H1 (cell line): ENCODE measurements around the gene GDPD4. TPM values are rescaled to one million over a fixed set of nuclear protein-coding genes. Genes with fewer than 3 reads are reported as not detected.

Experiments
- CTCF ChIA-PET: fragments of 300-600 bp; sonication (Branson Sonifier 250); formaldehyde crosslinking; loops from one replicate; lab custom pipeline; 2021; ENCODE audit not compliant: partially characterized antibody; lab: Charles Lee
- POLR2A ChIA-PET: fragments of 300-600 bp; sonication (Branson Sonifier 250); formaldehyde crosslinking; loops from one replicate; lab custom pipeline; 2021; ENCODE audit warnings: inconsistent platforms; ENCODE audit not compliant: partially characterized antibody; lab: Charles Lee
- DNase-seq, 2 experiments: peaks; one replicate each; pipeline versions ENCODE4 v3.0.0 to v3.0.0-alpha.2; 2010 to 2022; ENCODE audit warnings: low spot score in 2 of 2, low read depth in 1 of 2, mixed read lengths in 1 of 2
- FAIRE-seq: peaks from 2 replicates; lab custom pipeline; 2011; peaks lifted over from hg19 to GRCh38; lab: Jason Lieb, UNC
- H2AFZ ChIP-seq: 2 replicates; pipeline ENCODE4 v1.8.1; 2012; ENCODE audit warnings: low read length, inconsistent platforms
- H2AK5ac ChIP-seq: 2 replicates; pipeline ENCODE4 v1.6.1; 2013; ENCODE audit warnings: low read depth, low read length
- H2BK120ac ChIP-seq: replicated peaks from 2 replicates; pipeline ENCODE3; 2013; ENCODE audit warnings: low read depth, low read length, inconsistent platforms
- H2BK12ac ChIP-seq: 2 replicates; pipeline ENCODE4 v1.6.1; 2013; ENCODE audit warnings: low read depth, low read length
- H2BK15ac ChIP-seq: 2 replicates; pipeline ENCODE4 v1.6.1; 2013; ENCODE audit warnings: low read length
- H2BK20ac ChIP-seq: 2 replicates; pipeline ENCODE4 v1.6.1; 2013; ENCODE audit warnings: low read length
- H2BK5ac ChIP-seq: 2 replicates; pipeline ENCODE4 v1.6.1; 2013; ENCODE audit warnings: low read depth, low read length
- H3K14ac ChIP-seq: 2 replicates; pipeline ENCODE4 v1.6.1; 2013; ENCODE audit warnings: inconsistent platforms; ENCODE audit not compliant: insufficient read length
- H3K18ac ChIP-seq: 2 replicates; pipeline ENCODE4 v1.6.1; 2013; ENCODE audit warnings: low read length; ENCODE audit errors: extremely low read depth
- H3K23ac ChIP-seq: 2 replicates; pipeline ENCODE4 v1.6.1; 2013; ENCODE audit warnings: inconsistent platforms; ENCODE audit not compliant: insufficient read length
- H3K23me2 ChIP-seq: 2 replicates; pipeline ENCODE4 v1.6.1; 2013; ENCODE audit warnings: low read depth, low read length
- H3K27ac ChIP-seq: 2 replicates; pipeline ENCODE4 v1.6.1; 2011; ENCODE audit warnings: low read depth, low read length, inconsistent platforms
- H3K27me3 ChIP-seq, 4 experiments: replicated peaks in 1 of 4; 1 replicate in 1 of 4; 2 replicates in 3 of 4; pipeline versions ENCODE4 v1.6.1 to v1.8.1; 2011 to 2013; ENCODE audit warnings: low read length in 3 of 4, mild to moderate bottlenecking in 3 of 4, inconsistent platforms in 2 of 4, mixed read lengths in 2 of 4, moderate library complexity in 1 of 4; ENCODE audit not compliant: control insufficient read depth in 3 of 4, insufficient read depth in 3 of 4; ENCODE audit errors: extremely low read depth in 1 of 4
- H3K36me3 ChIP-seq, 4 experiments: 2 replicates each; pipeline versions ENCODE4 v1.6.1 to v1.8.1; 2011 to 2013; ENCODE audit warnings: mild to moderate bottlenecking in 4 of 4, low read length in 3 of 4, moderate library complexity in 2 of 4, control low read depth in 1 of 4, inconsistent platforms in 1 of 4; ENCODE audit not compliant: insufficient read depth in 4 of 4, control insufficient read depth in 2 of 4
- H3K4ac ChIP-seq: replicated peaks from 2 replicates; pipeline ENCODE3; 2013; ENCODE audit warnings: low read length, low read depth, mixed read lengths, inconsistent platforms; ENCODE audit not compliant: insufficient read length
- H3K4me1 ChIP-seq, 4 experiments: replicated peaks in 1 of 4; 1 replicate in 1 of 4; 2 replicates in 3 of 4; pipeline versions ENCODE4 v1.6.1 to v1.8.1; 2011 to 2013; ENCODE audit warnings: low read length in 3 of 4, inconsistent platforms in 2 of 4, mixed read lengths in 1 of 4; ENCODE audit not compliant: insufficient read depth in 4 of 4, control insufficient read depth in 3 of 4
- H3K4me2 ChIP-seq, 2 experiments: 2 replicates each; pipeline versions ENCODE4 v1.6.1 to v1.8.1; 2011 to 2013; ENCODE audit warnings: low read depth in 2 of 2, low read length in 2 of 2, control low read depth in 1 of 2, inconsistent platforms in 1 of 2, mild to moderate bottlenecking in 1 of 2; ENCODE audit not compliant: insufficient read depth in 1 of 2
- H3K4me3 ChIP-seq, 4 experiments: fragments of 200-600, 300-600 bp in 1 of 4; sonication (generic), shearing (Covaris generic), sonication (Bioruptor Twin) in 1 of 4; 2 replicates each; pipeline versions ENCODE4 v1.5.1 to v1.8.1; 2011 to 2016; ENCODE audit warnings: low read length in 4 of 4, low read depth in 3 of 4, control low read depth in 2 of 4, inconsistent platforms in 2 of 4, mild to moderate bottlenecking in 2 of 4, mixed read lengths in 1 of 4, moderate library complexity in 1 of 4; ENCODE audit not compliant: insufficient read depth in 2 of 4; ENCODE audit errors: extremely low read depth in 1 of 4
- H3K56ac ChIP-seq: replicated peaks from 2 replicates; pipeline ENCODE3; 2013; ENCODE audit warnings: low read depth, mild to moderate bottlenecking, mixed read lengths, low read length, inconsistent platforms; ENCODE audit not compliant: insufficient read length
- H3K79me1 ChIP-seq: 2 replicates; pipeline ENCODE4 v1.6.1; 2013; ENCODE audit warnings: low read depth, low read length, control low read depth
- H3K79me2 ChIP-seq, 2 experiments: 2 replicates each; pipeline versions ENCODE4 v1.6.1 to v1.8.1; 2012 to 2013; ENCODE audit warnings: low read length in 2 of 2, mild to moderate bottlenecking in 2 of 2, inconsistent platforms in 1 of 2; ENCODE audit not compliant: insufficient read depth in 2 of 2, control insufficient read depth in 1 of 2
- H3K9ac ChIP-seq, 4 experiments: replicated peaks in 1 of 4; 1 replicate in 1 of 4; 2 replicates in 3 of 4; pipeline versions ENCODE4 v1.6.1 to v1.8.1; 2011 to 2013; ENCODE audit warnings: low read depth in 3 of 4, low read length in 3 of 4, control low read depth in 2 of 4, mild to moderate bottlenecking in 2 of 4, moderate library complexity in 2 of 4, inconsistent platforms in 1 of 4; ENCODE audit errors: extremely low read depth in 1 of 4
- H3K9me3 ChIP-seq, 2 experiments: 2 replicates each; pipeline versions ENCODE4 v1.6.1 to v1.8.1; 2012 to 2013; ENCODE audit warnings: mild to moderate bottlenecking in 2 of 2, moderate library complexity in 2 of 2, control low read depth in 1 of 2, inconsistent platforms in 1 of 2, low read depth in 1 of 2, low read length in 1 of 2, mixed read lengths in 1 of 2; ENCODE audit not compliant: insufficient read depth in 2 of 2
- H4K20me1 ChIP-seq, 2 experiments: replicated peaks in 1 of 2; 2 replicates each; pipeline versions ENCODE3 to v1.8.1; 2011 to 2013; ENCODE audit warnings: inconsistent platforms in 2 of 2, low read length in 2 of 2, mild to moderate bottlenecking in 1 of 2; ENCODE audit not compliant: insufficient read depth in 2 of 2, control insufficient read depth in 1 of 2
- H4K5ac ChIP-seq: 2 replicates; pipeline ENCODE4 v1.6.1; 2013; ENCODE audit warnings: low read length, low read depth, mixed read lengths, inconsistent platforms; ENCODE audit not compliant: insufficient read length
- H4K8ac ChIP-seq: 2 replicates; pipeline ENCODE4 v1.8.0; 2013; ENCODE audit warnings: mild to moderate bottlenecking, moderate library complexity, low read length, inconsistent platforms; ENCODE audit not compliant: insufficient read depth; ENCODE audit errors: extremely low read depth
- H4K91ac ChIP-seq: replicated peaks from 2 replicates; pipeline ENCODE3; 2013; ENCODE audit warnings: low read length, mixed read lengths, inconsistent platforms; ENCODE audit not compliant: insufficient read length
- CEBPB ChIP-seq: IDR thresholded peaks from 2 replicates; pipeline ENCODE4 v1.6.1; 2012; ENCODE audit warnings: low read depth, low read length
- EP300 ChIP-seq, 2 experiments: IDR thresholded peaks; 1 replicate in 1 of 2; 2 replicates in 1 of 2; pipeline ENCODE4 v1.6.1; 2011 to 2012; ENCODE audit warnings: low read depth in 2 of 2, low read length in 2 of 2, mild to moderate bottlenecking in 2 of 2, borderline replicate concordance in 1 of 2, inconsistent platforms in 1 of 2, moderate library complexity in 1 of 2
- SP2 ChIP-seq: IDR thresholded peaks from 2 replicates; pipeline ENCODE4 v1.6.1; 2012; ENCODE audit warnings: mild to moderate bottlenecking, low read length, inconsistent platforms
- SUZ12 ChIP-seq: fragments of 200-600 bp; sonication (generic); IDR thresholded peaks from 2 replicates; pipeline ENCODE4 v1.6.1; 2012; ENCODE audit warnings: mild to moderate bottlenecking, inconsistent platforms, low read length, moderate library complexity, mixed read lengths
- TCF12 ChIP-seq: IDR thresholded peaks from 2 replicates; pipeline ENCODE4 v1.6.1; 2011; ENCODE audit warnings: low read depth, mild to moderate bottlenecking, low read length
- USF2 ChIP-seq: IDR thresholded peaks from 2 replicates; pipeline ENCODE4 v1.6.1; 2011; ENCODE audit warnings: low read length, improper control_type of control experiment
- YY1 ChIP-seq: IDR thresholded peaks from 2 replicates; pipeline ENCODE4 v1.6.1; 2011; ENCODE audit warnings: low read depth, mild to moderate bottlenecking, low read length
- WGBS, 2 experiments: shearing (Covaris generic) in 1 of 2; methylation state at CpG; one replicate each; pipeline versions ENCODE4 v1.1.6 to v1.1.7; 2013 to 2015; ENCODE audit warnings: low lambda C conversion rate in 2 of 2, mixed read lengths in 2 of 2, inconsistent platforms in 1 of 2, low coverage in 1 of 2, missing lambda C conversion rate in 1 of 2; ENCODE audit not compliant: insufficient replicate concordance in 2 of 2, insufficient coverage in 1 of 2, insufficient read length in 1 of 2; ENCODE audit errors: extremely low coverage in 1 of 2, missing lambda C conversion rate in 1 of 2; 5-methylcytosine and 5-hydroxymethylcytosine counted together
- polyA plus RNA-seq, 7 experiments: library from polyadenylated mRNA; depleted of rRNA in 3 of 7; stranded (reverse) in 5 of 7; unstranded in 2 of 7; fragments of >200 nt in 5 of 7; fragments of 200-250 nt in 2 of 7; gene quantifications; 1 replicate in 5 of 7; 2 replicates in 1 of 7; 4 replicates in 1 of 7; pipeline versions ENCODE4 v1.2.1 to v1.2.3, GENCODE V29; 2011 to 2013; ENCODE audit warnings: missing spikeins in 2 of 7, mixed read lengths in 2 of 7
- total RNA-seq: library from RNA; stranded (reverse); fragmentation: NEBNext Ultra II Directional; extraction: Animal tissue kit (Norgen Biotek cat#: 25700); gene quantifications from 2 replicates; pipeline ENCODE4 v1.2.1, GENCODE V29; 2021
- TF ChIP-seq, protein P1 (sequence below), 3 experiments: IDR thresholded peaks; 1 replicate in 2 of 3; 2 replicates in 1 of 3; pipeline versions ENCODE4 v1.5.1 to v1.6.1; 2011; ENCODE audit warnings: low read length in 3 of 3, mild to moderate bottlenecking in 3 of 3, inconsistent platforms in 2 of 3, low read depth in 1 of 3, moderate library complexity in 1 of 3; ENCODE audit not compliant: insufficient read depth in 1 of 3; ENCODE audit errors: control extremely low read depth in 1 of 3

The GDPD4 gene
- total and polyA plus RNA-seq, 2 of the 8 experiments (the other 6 are each of a cell fraction or from before 2014, with no cell fraction given): not detected

- no peak overlapping the region for H3K27ac ChIP-seq
- no peaks in the 10 kb centered on the region for H4K20me1 ChIP-seq
- H4K8ac ChIP-seq: no peak overlapping the region; the same call in 1 of the 2 replicates
- H3K9ac ChIP-seq: no peak overlapping the region
- no peak for FAIRE-seq
- H3K36me3 ChIP-seq: no peaks in the 10 kb centered on the region
- no peaks in the 10 kb centered on the region for H3K9me3 ChIP-seq
- no peak overlapping the region for H2BK20ac ChIP-seq
- no peak overlapping the region for H2BK12ac ChIP-seq
- H2BK15ac ChIP-seq: no peak overlapping the region
- no peaks in the 10 kb centered on the region for H3K23me2 ChIP-seq
- H3K4me1 ChIP-seq: peaks cover 0 to 7% (median 3%) of the 10 kb centered on the region in 4 experiments; a peak in 5 of 7 replicates
- H3K27me3 ChIP-seq: no peaks in the 10 kb centered on the region
- no peak overlapping the region for H3K4ac ChIP-seq
- H2BK5ac ChIP-seq: no peak overlapping the region
- H3K79me1 ChIP-seq: no peaks in the 10 kb centered on the region
- no peak overlapping the region for H2AFZ ChIP-seq
- H4K5ac ChIP-seq: no peak overlapping the region
- no peak overlapping the region for H3K23ac ChIP-seq
- H3K4me3 ChIP-seq: no peak overlapping the region
- no peak overlapping the region for H2BK120ac ChIP-seq
- no peak overlapping the region for H3K56ac ChIP-seq
- no peak overlapping the region for H4K91ac ChIP-seq
- no peak overlapping the region for H3K18ac ChIP-seq
- POLR2A ChIA-PET: no interaction called here
- no peak overlapping the region for H2AK5ac ChIP-seq
- no peak overlapping the region for H3K4me2 ChIP-seq
- WGBS, 2 experiments: 80% methylated on average over 12 of the region's 15 CpGs; no CpG with 5 or more reads in 1 of the 2 experiments
- CTCF ChIA-PET: interaction anchor here (0.7 to 15.1 kb wide), 7 partner anchors 8 to 94 kb away, joined by 3 to 187 read pairs (median 3); partner anchors contain the start of gene MYO7A
- no peaks in the 10 kb centered on the region for H3K79me2 ChIP-seq
- no peak overlapping the region for H3K14ac ChIP-seq
- no peak for DNase-seq
- TF ChIP-seq SUZ12: no peak
- no peak for TF ChIP-seq USF2
- TF ChIP-seq EP300 (IDR thresholded peaks at IDR 0.05; ENCODE audit: borderline replicate concordance in 1 of 2, low read depth in 2 of 2, low read length in 2 of 2): no peak
- TF ChIP-seq YY1: no peak
- TF ChIP-seq, protein P1, sequence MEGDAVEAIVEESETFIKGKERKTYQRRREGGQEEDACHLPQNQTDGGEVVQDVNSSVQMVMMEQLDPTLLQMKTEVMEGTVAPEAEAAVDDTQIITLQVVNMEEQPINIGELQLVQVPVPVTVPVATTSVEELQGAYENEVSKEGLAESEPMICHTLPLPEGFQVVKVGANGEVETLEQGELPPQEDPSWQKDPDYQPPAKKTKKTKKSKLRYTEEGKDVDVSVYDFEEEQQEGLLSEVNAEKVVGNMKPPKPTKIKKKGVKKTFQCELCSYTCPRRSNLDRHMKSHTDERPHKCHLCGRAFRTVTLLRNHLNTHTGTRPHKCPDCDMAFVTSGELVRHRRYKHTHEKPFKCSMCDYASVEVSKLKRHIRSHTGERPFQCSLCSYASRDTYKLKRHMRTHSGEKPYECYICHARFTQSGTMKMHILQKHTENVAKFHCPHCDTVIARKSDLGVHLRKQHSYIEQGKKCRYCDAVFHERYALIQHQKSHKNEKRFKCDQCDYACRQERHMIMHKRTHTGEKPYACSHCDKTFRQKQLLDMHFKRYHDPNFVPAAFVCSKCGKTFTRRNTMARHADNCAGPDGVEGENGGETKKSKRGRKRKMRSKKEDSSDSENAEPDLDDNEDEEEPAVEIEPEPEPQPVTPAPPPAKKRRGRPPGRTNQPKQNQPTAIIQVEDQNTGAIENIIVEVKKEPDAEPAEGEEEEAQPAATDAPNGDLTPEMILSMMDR (IDR thresholded peaks at IDR 0.05; ENCODE audit: control extremely low read depth in 1 of 3, insufficient read depth in 1 of 3, low read depth in 1 of 3, low read length in 3 of 3): no peak
- no peak for TF ChIP-seq SP2
- TF ChIP-seq CEBPB: no peak
- TF ChIP-seq TCF12: no peak
These were observed 117.2 kb downstream of the GDPD4 start for GRCh38 chr11:77184136-77184860.
